SU-DHL-6 (cell line): ENCODE measurements around the gene WDPCP.

Source experiments
- H2AFZ ChIP-seq: fragments of 200-600 bp; sonication (generic); 2 replicates; pipeline ENCODE4 v1.6.1; 2014; ENCODE audit warnings: low read depth, mild to moderate bottlenecking, moderate library complexity, mixed read lengths, antibody characterized with exemption, low read length; ENCODE audit not compliant: severe bottlenecking
- H3F3A ChIP-seq: fragments of 200-600 bp; shearing (Covaris generic); 2 replicates; pipeline ENCODE4 v1.6.0; 2016; ENCODE audit warnings: antibody characterized with exemption, mild to moderate bottlenecking; ENCODE audit not compliant: insufficient read depth
- H3K27ac ChIP-seq: fragments of 200-600 bp; sonication (generic); 2 replicates; pipeline ENCODE4 v1.5.1; 2016; ENCODE audit warnings: low read depth, mild to moderate bottlenecking, low read length, moderate library complexity, mixed read lengths
- H3K27me3 ChIP-seq: fragments of 200-600 bp; sonication (generic), shearing (Covaris generic); 2 replicates; pipeline ENCODE4 v1.6.0; 2014; ENCODE audit warnings: mild to moderate bottlenecking, low read length
- H3K36me3 ChIP-seq: fragments of 200-600 bp; sonication (generic); 2 replicates; pipeline ENCODE4 v1.6.1; 2014; ENCODE audit warnings: mild to moderate bottlenecking, low read length, mixed read lengths
- H3K4me2 ChIP-seq: fragments of 300-600, 200-600 bp; shearing (Covaris generic), sonication (generic); 2 replicates; pipeline ENCODE4 v1.6.0; 2014; ENCODE audit warnings: low read length, low read depth, mild to moderate bottlenecking; ENCODE audit not compliant: poor library complexity, severe bottlenecking
- H3K4me3 ChIP-seq: fragments of 200-600 bp; sonication (generic); 2 replicates; pipeline ENCODE4 v1.5.1; 2014; ENCODE audit warnings: antibody characterized with exemption, low read length, mild to moderate bottlenecking, mixed read lengths; ENCODE audit not compliant: insufficient read depth, poor library complexity, severe bottlenecking
- H3K79me2 ChIP-seq: fragments of 200-600 bp; sonication (generic); 2 replicates; pipeline ENCODE4 v1.6.1; 2014; ENCODE audit warnings: mild to moderate bottlenecking, low read length, moderate library complexity; ENCODE audit not compliant: insufficient read depth
- H3K9ac ChIP-seq: fragments of 200-600 bp; sonication (generic); 2 replicates; pipeline ENCODE4 v1.7.0; 2014; ENCODE audit warnings: mild to moderate bottlenecking, low read length
- H3K9me2 ChIP-seq: fragments of 200-600 bp; sonication (generic); replicated peaks from 2 replicates; pipeline ENCODE4 v1.6.1; 2014; ENCODE audit warnings: low read length; ENCODE audit not compliant: insufficient read depth
- H3K9me3 ChIP-seq: fragments of 200-600 bp; sonication (generic); 2 replicates; pipeline ENCODE4 v1.6.1; 2014; ENCODE audit warnings: low read length, mixed read lengths; ENCODE audit not compliant: insufficient read depth
- H4K20me1 ChIP-seq: fragments of 200-600 bp; sonication (generic); 2 replicates; pipeline ENCODE4 v1.6.1; 2014; ENCODE audit warnings: low read depth, mild to moderate bottlenecking, antibody characterized with exemption, low read length, moderate library complexity, mixed read lengths
- EZH2phosphoT487 ChIP-seq: fragments of 200-600 bp; sonication (generic), shearing (Covaris generic); conservative IDR thresholded peaks from 2 replicates; pipeline ENCODE4 v1.6.1; 2018; ENCODE audit warnings: mild to moderate bottlenecking, antibody characterized with exemption, low read length, moderate library complexity, mixed read lengths
- TF ChIP-seq, protein P1 (sequence below): fragments of 200-600 bp; sonication (generic); IDR thresholded peaks from one replicate; pipeline ENCODE4 v1.5.1; 2017; ENCODE audit warnings: antibody characterized with exemption, mild to moderate bottlenecking, low read length, moderate library complexity; ENCODE audit not compliant: insufficient read depth, poor library complexity, severe bottlenecking

Gene WDPCP

DNA sequence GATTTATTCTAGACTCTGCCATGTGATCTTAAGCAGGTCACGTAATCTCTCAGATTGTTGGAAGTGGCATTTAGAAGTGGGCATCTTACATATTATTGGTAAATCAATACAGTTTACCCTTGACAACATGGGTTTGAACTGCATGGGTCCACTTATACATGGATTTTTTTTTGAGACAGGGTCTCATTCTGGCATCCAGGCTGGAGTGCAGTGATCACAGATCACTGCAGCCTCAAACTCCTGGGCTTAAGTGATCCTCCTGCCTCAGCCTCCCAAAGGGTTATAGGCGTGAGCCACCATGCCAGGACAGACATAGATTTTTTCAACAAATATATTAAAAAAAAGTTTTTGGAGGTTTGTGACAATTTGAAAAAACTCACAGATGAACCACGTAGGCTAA, 393.0 kb downstream of the WDPCP start:
- Histone ChIP-seq H3K36me3 (no peaks in the 10 kb centered on the region), H2AFZ (no peak overlapping the region), H3K4me3 (no peak overlapping the region), H3F3A (no peaks in the 10 kb centered on the region), H3K79me2 (no peaks in the 10 kb centered on the region), H4K20me1 (no peaks in the 10 kb centered on the region), H3K9ac (no peak overlapping the region), H3K4me2 (no peak overlapping the region), H3K27ac (no peak overlapping the region), H3K9me2 (no peaks in the 10 kb centered on the region), H3K9me3 (no peaks in the 10 kb centered on the region), H3K27me3 (no peaks in the 10 kb centered on the region)
- TF ChIP-seq, protein P1, sequence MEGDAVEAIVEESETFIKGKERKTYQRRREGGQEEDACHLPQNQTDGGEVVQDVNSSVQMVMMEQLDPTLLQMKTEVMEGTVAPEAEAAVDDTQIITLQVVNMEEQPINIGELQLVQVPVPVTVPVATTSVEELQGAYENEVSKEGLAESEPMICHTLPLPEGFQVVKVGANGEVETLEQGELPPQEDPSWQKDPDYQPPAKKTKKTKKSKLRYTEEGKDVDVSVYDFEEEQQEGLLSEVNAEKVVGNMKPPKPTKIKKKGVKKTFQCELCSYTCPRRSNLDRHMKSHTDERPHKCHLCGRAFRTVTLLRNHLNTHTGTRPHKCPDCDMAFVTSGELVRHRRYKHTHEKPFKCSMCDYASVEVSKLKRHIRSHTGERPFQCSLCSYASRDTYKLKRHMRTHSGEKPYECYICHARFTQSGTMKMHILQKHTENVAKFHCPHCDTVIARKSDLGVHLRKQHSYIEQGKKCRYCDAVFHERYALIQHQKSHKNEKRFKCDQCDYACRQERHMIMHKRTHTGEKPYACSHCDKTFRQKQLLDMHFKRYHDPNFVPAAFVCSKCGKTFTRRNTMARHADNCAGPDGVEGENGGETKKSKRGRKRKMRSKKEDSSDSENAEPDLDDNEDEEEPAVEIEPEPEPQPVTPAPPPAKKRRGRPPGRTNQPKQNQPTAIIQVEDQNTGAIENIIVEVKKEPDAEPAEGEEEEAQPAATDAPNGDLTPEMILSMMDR = no peak
- no peak for TF ChIP-seq EZH2phosphoT487

DNA sequence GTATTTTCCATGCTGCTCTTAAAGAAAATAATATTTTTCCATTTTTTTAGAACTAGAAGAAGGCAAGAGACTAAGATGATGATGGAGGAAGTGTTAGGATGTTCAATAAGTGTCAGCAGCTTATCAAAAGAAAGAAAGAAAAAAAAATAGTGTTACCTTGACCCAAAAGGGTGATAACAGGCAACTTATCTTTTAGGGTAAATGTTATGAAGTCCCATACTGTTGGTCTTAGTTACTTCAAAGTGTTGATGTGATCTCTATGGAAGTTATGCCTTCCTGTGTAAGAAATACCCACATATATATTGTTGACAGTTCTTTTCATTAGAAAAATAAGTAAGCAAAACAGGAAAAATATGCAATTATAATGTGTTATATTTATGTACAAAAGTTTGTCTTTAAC, 394.1 kb downstream of the WDPCP start:
- H3K9me3 ChIP-seq = no peaks in the 10 kb centered on the region
- H3K27ac ChIP-seq = no peak overlapping the region
- H2AFZ ChIP-seq = no peak overlapping the region
- TF ChIP-seq EZH2phosphoT487 = no peak
- TF ChIP-seq, protein P1 = no peak
- H3K79me2 ChIP-seq = no peaks in the 10 kb centered on the region
- no peaks in the 10 kb centered on the region for H4K20me1 ChIP-seq
- H3K36me3 ChIP-seq = no peaks in the 10 kb centered on the region
- no peak overlapping the region for H3K4me3 ChIP-seq
- no peaks in the 10 kb centered on the region for H3K9me2 ChIP-seq
- H3K27me3 ChIP-seq = no peaks in the 10 kb centered on the region
- H3K9ac ChIP-seq = no peak overlapping the region
- no peaks in the 10 kb centered on the region for H3F3A ChIP-seq
- no peak overlapping the region for H3K4me2 ChIP-seq

DNA sequence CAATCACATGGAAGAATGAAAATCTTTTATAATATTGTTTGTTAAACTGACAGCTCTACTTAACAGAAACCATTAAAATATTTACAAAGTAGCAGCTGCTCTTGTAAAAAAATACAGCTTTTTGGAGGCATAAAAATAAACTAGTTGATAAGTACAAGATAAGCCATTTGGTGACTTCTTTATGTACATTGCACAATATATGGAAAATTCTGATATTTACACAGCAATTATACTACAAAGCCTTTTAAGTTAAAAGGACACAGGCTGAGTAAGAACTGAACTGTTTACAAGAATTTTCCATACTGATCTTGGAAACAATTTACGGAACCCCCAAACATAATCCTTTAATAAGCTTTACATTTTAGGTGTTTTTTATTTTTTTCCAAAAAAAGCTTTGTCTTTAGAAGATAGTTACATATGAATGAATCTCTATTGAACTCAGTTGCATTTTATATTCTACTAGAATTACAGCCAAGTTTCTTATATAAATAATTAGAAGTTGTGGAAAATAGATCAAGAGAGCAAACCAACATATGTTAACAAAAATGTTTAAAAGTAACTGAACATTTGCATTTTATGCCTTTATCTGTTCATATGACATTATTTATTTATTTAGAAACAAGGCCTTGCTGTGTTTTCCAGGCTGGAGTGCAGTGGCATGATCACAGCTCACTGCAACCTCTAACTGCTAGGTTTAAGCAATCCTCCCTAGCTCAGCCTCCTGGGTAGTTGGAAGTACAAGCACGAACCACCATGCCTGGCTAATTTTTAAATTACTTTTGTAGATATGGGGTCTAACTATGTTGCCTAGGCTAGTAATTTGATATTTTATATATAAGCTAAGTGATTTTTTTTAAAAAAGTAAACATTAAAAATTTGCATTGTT, 395.1 kb downstream of the WDPCP start:
- Histone ChIP-seq H3K4me2 (no peak overlapping the region), H4K20me1 (no peaks in the 10 kb centered on the region), H3F3A (no peaks in the 10 kb centered on the region), H3K9me3 (no peaks in the 10 kb centered on the region), H2AFZ (no peak overlapping the region), H3K27me3 (no peaks in the 10 kb centered on the region), H3K9ac (no peak overlapping the region), H3K79me2 (no peaks in the 10 kb centered on the region), H3K27ac (no peak overlapping the region), H3K9me2 (no peaks in the 10 kb centered on the region), H3K36me3 (no peaks in the 10 kb centered on the region), H3K4me3 (no peak overlapping the region)
- no peak for TF ChIP-seq EZH2phosphoT487
- TF ChIP-seq, protein P1 = no peak
